HG03039 (cell line): ENCODE measurements around the gene UNCX.

ENCODE experiments used
- ATAC-seq: cut with Tn5 transposase; IDR thresholded peaks from one replicate; pipeline ENCODE4 v1.9.1; 2021; ENCODE audit warnings: mild to moderate bottlenecking, moderate library complexity; ENCODE audit not compliant: unreplicated experiment

UNCX gene

GRCh38 chr7:1231214-1232102 is 1.2 kb upstream of the UNCX start:
- no peak for ATAC-seq

DNA sequence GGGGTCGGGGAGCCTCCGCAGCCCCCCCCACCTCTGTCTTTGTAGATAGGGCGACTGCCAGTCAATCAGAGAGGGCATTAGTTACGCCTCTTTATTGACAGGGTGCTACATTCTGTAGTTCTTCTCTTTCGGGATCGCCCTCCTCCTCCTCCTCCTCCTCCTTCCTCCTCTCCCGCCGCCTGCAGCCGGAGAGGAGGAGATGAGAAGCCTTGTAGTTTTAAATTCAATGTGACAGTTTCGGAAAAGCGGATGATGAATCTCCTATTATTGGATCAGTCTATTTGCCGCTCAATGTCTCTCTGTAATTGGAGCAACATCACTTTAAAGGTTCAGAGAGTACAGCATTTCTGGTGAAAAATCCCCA is 587 bp upstream of the UNCX start:
- ATAC-seq, result no peak

GRCh38 chr7:1233333-1234048 is 819 bp downstream of the UNCX start:
- ATAC-seq, result no peak

DNA sequence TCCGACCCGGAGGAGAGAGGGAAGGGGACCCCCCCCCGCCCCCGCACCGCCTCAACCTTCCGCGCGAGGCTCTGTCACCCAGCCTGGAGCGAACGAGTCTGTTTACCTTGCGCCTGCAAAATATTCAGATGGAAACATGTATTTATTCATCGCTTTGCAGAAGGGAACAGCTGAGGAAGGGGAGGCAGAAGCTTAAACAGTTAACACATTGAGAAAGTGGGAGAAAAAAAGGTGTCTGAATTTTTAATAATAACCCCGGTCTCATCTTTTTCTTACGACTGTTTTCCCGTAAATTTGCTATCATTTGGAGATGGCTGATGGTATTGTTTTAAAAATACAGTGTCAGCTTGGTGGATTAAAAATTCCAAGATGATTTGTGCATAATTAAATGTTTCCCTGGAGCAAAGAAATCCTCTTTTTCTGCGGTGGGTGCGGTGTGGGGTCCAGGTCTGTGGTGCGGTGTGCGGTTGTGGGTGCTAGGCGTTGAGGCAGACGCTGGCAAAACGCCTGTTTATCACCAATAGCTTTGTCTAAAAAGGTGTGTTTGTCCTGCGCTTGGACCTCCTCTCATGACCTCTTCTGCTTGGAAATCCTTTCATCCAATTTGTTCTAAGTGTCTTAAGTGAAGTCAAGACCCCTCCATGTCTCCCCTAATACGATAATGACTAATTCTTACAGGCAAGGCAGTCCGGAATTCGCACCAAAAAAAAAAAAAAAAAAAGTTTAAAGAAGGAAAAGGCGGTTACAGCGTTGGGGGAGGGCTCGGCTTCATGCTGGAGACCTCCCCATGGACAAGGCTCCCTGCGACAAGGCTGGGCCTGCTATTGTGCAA is 1.6 kb downstream of the UNCX start:
- ATAC-seq, result no peak

DNA sequence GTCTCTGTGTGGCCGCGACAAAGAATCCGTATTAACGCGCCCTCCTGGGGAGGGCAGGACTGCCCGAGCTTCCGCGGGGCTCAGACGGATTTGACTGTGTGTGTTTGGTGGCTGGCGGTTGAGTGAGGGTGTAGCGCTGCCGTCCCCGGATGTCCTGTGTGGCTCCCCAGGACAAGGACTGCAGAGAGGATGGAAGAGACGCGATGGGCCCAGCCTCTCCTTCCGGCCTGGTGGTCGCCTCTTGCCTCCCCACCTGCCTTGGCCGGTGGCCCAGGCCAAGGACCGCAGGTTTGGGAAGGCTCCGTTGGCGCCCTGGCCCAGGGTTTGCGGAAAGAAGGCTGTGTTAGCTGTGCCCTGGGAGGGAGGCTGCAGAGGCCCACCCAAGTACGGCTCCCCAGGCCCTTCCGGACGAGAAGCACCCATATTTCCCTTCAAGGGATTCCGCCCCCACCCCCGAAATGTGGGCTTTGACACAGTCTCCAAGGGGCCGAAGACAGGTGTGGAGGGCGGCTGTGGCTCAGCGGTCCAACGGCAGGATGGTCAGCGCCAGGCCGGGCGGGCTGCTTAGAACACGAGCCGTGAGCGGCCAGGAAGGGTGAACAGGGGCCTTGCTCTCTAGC is 2.3 kb downstream of the UNCX start:
- no peak for ATAC-seq

DNA sequence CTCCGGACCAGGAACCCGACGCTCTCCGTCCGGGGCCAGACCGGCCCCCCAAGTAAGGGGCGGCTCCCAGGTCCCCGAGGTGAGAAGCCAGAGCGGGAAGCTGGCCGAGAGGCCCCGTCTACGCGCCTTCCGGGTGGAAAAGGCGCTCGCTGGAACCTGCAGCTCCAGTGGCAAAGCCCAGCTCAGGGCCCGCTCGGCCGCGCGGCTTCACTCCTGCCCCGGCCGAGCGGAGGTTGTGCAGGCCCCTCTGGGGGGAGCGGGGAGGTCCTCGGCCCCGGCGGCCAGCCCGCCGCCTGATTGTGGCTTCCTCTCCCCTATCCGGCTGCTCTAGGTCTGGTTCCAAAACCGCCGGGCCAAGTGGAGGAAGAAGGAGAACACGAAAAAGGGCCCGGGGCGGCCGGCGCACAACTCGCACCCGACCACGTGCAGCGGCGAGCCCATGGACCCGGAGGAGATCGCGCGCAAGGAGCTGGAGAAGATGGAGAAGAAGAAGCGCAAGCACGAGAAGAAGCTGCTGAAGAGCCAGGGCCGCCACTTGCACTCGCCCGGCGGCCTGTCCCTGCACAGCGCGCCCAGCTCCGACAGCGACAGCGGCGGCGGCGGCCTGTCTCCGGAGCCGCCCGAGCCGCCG is 2.9 kb downstream of the UNCX start:
- no peak for ATAC-seq

- no peak for ATAC-seq
These were observed 3.5 kb downstream of the UNCX start for GRCh38 chr7:1236132-1236661.

- ATAC-seq, result no peak
These were observed 4.4 kb downstream of the UNCX start for GRCh38 chr7:1236831-1237701.

DNA sequence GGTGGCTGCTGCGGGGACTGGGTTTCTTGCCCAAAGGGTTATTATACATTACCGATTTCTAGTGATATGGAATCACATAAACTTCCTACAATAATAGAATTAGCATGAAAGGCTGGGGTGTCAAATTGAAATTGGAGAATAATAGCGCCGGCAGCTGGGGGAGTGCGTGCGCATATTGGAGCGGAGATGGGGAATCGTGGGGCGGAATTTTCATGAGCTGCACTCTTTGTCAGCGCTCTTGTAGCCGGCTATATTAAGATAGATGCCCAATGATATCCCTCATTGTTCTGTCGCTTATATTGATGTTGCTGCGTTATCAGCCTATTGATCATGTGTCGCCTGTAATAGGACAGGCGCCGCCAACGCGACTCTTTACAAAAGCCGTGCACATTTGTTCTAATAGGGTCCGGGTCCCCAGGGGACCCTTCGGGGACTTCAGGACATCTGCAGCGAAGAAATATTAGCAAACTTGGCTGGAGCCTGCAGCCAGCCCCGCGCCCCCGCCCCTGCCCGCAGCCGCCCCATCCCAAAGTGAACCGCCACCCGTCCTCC is 5.1 kb downstream of the UNCX start:
- ATAC-seq, result no peak

- no peak for ATAC-seq
These were observed 5.8 kb downstream of the UNCX start for GRCh38 chr7:1238450-1238882.

- no peak for ATAC-seq
These were observed 6.5 kb downstream of the UNCX start for GRCh38 chr7:1238931-1239802.

DNA sequence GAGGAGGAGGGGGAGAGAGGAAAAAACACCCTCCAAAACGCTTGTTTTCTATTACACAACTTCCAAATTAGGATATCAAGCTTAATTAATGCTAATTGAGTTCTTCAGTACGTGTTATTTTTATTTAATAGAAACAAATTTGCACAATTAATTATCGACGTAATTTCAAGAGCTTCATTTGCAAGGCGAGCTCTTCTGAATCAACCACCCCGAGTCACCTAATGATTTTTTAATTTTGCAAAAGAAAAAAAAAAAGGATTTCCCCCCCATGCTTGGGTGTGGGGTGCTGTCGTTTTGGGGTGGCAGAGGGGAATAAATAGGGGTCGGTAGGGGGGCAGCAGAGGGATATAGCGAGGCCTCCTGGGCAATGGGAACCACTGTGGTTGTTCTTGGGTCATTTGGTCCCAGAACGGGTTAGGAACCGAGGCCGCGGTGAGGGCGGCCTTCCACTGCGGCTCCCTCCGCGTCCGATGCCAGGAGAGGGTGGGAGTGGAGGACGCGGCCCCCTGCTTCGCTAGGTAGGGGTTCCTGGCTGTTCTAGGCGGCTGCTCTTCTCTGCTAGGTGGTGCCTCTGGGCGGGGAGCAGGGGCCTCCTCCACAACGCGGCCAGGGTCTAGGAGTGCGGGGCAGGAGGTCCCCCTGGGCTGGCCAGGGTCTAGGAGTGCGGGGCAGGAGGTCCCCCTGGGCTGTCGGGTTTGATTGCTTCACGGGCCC is 7.3 kb downstream of the UNCX start:
- no peak for ATAC-seq

DNA sequence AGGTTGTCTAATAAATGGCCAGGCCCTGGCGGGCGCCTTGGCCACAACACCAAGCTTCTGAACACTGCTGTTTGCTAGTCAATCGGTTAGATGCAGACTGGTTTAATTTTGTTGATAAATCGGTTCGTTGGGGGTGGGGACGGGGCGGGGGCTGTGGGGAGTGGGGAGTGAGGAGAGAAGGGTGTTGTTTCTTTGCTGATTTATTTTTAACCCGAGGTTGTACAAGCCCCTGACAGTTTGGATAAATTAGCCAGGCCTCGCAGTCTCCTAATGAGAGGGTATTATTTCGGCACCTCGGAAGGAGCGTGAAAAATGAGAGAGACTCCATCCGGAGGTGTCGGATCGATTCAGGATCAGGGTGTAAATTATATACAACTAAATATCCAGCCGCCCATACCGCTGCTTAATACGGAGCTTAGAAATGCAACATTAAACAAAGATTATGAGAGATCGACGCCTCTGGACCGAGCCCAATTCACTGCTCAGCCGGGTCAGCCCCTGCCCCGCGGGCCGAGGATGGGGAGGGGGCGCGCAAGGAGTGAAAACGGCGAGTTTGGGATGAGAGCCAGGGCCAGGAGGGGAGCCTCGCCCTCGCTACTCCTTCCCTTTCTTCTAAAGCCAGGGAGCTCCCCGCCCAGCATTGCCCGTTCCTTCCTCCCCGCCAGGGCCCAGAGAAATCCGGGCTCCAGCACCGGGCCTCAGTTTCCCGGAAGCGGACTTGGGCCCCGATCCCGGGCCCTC is 8.0 kb downstream of the UNCX start:
- no peak for ATAC-seq

DNA sequence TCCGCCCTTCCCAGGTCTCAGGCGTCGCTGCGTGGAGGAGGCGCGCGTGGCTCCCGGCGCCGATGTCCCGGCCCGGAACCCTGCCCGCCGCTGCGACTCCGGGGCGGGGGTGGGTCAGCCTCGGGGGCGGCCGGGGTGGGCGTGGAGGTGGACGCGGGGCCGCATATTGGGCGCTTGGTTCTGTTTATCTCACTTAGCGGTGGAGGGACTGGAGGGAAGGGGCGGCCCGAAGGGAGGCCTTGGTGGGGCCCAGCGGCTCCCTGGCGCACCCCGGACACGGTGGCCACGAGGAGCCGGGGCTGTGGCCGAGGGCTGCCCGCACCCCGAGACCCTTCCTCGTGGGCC is 8.6 kb downstream of the UNCX start:
- ATAC-seq, result no peak

DNA sequence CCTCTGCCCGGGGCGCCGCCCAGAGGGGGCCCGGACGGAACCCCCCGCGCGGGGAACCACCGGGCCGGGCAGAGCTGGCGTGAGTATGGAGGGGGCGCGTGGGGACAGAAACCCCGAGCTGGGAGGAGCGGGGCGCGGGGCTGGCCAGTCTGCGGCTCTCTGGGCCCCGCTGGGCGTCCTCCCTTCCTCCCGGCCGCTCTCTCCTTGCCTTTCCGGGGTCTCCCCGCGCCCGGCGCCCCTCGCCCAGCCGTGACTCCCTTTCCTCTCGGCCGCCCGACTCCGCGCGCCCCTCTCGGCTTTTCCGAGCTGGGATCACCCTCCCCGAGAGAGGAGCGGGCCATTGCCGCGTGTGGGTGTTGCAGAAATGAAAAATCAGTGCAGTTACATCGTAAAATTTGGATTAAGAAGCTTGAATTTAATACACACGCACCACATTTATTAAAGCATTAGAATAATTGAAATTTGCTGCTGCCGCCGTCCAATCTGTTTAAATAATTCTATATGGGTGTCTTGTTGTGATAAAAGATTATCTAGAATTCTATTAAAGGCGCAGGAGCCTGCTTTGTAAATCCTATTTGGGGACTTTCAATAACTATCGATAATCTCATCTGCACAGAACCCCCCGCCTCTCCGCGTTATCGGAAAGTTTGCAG is 9.1 kb downstream of the UNCX start:
- ATAC-seq, result no peak

- no peak for ATAC-seq
These were observed 9.6 kb downstream of the UNCX start for GRCh38 chr7:1242256-1242605.
